OCI-LY1 (cell line): ENCODE measurements around the gene NPTX2.

ENCODE experiments used
- H2AFZ ChIP-seq: fragments of 200-600 bp; sonication (generic), shearing (Covaris generic); 2 replicates; pipeline ENCODE4 v1.6.0; 2014; ENCODE audit warnings: antibody characterized with exemption, mild to moderate bottlenecking, low read length
- H3F3A ChIP-seq: fragments of 200-600 bp; sonication (generic), shearing (Covaris generic); 2 replicates; pipeline ENCODE4 v1.6.0; 2014; ENCODE audit warnings: mild to moderate bottlenecking, antibody characterized with exemption, low read length, moderate library complexity; ENCODE audit not compliant: insufficient read depth
- H3K27ac ChIP-seq: fragments of 200-600 bp; sonication (generic); 2 replicates; pipeline ENCODE4 v1.5.1; 2014; ENCODE audit warnings: low read length, mixed run types, mild to moderate bottlenecking, low read depth; ENCODE audit not compliant: poor library complexity, severe bottlenecking
- H3K27me3 ChIP-seq: fragments of 200-600 bp; sonication (generic); 2 replicates; pipeline ENCODE4 v1.6.0; 2014; ENCODE audit warnings: antibody characterized with exemption, mild to moderate bottlenecking, low read length, moderate library complexity; ENCODE audit not compliant: insufficient read depth
- H3K36me3 ChIP-seq: fragments of 200-600 bp; sonication (generic); 2 replicates; pipeline ENCODE4 v1.6.1; 2014; ENCODE audit warnings: mild to moderate bottlenecking, antibody characterized with exemption, low read length, moderate library complexity, mixed read lengths; ENCODE audit not compliant: insufficient read depth
- H3K4me1 ChIP-seq: fragments of 200-600 bp; sonication (generic); 2 replicates; pipeline ENCODE4 v1.5.1; 2014; ENCODE audit warnings: mild to moderate bottlenecking, low read length, moderate library complexity; ENCODE audit not compliant: insufficient read depth, severe bottlenecking
- H3K4me2 ChIP-seq: fragments of 200-600 bp; sonication (generic), shearing (Covaris generic); 2 replicates; pipeline ENCODE4 v1.6.1; 2014; ENCODE audit warnings: low read length
- H3K4me3 ChIP-seq: fragments of 200-600 bp; sonication (generic); 2 replicates; pipeline ENCODE4 v1.5.1; 2014; ENCODE audit warnings: low read length, low read depth, mild to moderate bottlenecking, mixed read lengths; ENCODE audit not compliant: poor library complexity, severe bottlenecking
- H3K79me2 ChIP-seq: fragments of 200-600 bp; shearing (Covaris generic); 2 replicates; pipeline ENCODE4 v1.6.1; 2016; ENCODE audit warnings: mixed run types, low read length, mixed read lengths; ENCODE audit not compliant: insufficient read depth
- H3K9ac ChIP-seq: fragments of 200-600 bp; sonication (generic), shearing (Covaris generic); 2 replicates; pipeline ENCODE4 v1.6.1; 2014; ENCODE audit warnings: mild to moderate bottlenecking, low read length, mixed read lengths
- H3K9me2 ChIP-seq: fragments of 200-600 bp; sonication (generic), shearing (Covaris generic); 2 replicates; pipeline ENCODE4 v1.6.1; 2014; ENCODE audit warnings: low read depth, mild to moderate bottlenecking, low read length, mixed read lengths
- H3K9me3 ChIP-seq: fragments of 200-600 bp; shearing (Covaris generic); 2 replicates; pipeline ENCODE4 v1.6.1; 2014; ENCODE audit warnings: low read length, mixed read lengths
- H4K20me1 ChIP-seq: fragments of 200-600 bp; sonication (generic), shearing (Covaris generic); 2 replicates; pipeline ENCODE4 v1.6.0; 2016; ENCODE audit warnings: mild to moderate bottlenecking, low read length; ENCODE audit not compliant: insufficient read depth
- EZH2 ChIP-seq: fragments of 200-600 bp; sonication (generic), shearing (Covaris generic); IDR thresholded peaks from 2 replicates; pipeline ENCODE4 v1.8.0; 2017; ENCODE audit warnings: borderline replicate concordance, mixed run types, mild to moderate bottlenecking, antibody characterized with exemption, low read length, moderate library complexity, mixed read lengths
- TF ChIP-seq, protein P1 (sequence below): fragments of 200-600 bp; sonication (generic), shearing (Covaris generic); IDR thresholded peaks from 2 replicates; pipeline ENCODE4 v1.5.1; 2017; ENCODE audit warnings: mild to moderate bottlenecking, antibody characterized with exemption, low read length, moderate library complexity, mixed read lengths

The NPTX2 gene

DNA sequence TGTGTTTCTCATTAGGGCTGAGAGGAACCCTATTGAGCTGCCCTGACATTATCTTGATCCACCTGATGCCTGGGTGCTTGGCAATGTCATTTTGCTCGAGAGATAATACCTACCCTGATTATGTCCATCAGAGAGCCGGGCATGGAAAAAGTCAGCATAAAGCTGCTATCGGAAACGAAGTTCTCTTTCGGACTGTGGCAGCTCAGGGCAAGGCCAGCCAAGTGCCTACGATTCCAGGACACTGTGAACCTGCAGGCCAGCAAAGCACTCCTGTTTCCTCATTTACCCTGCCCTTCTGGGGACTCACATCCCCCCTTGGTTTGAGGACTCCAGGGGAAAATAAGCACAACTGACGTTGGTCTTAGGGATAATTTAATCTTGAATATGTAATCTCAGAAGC, 25.2 kb upstream of the NPTX2 start:
- H3K9me3 ChIP-seq: no peaks in the 10 kb centered on the region
- H3K4me3 ChIP-seq: no peak overlapping the region
- H3K79me2 ChIP-seq: no peaks in the 10 kb centered on the region
- no peaks in the 10 kb centered on the region for H3K9me2 ChIP-seq
- H3K27me3 ChIP-seq: no peaks in the 10 kb centered on the region
- no peaks in the 10 kb centered on the region for H3K4me1 ChIP-seq
- H3K9ac ChIP-seq: no peak overlapping the region
- H4K20me1 ChIP-seq: no peaks in the 10 kb centered on the region
- no peaks in the 10 kb centered on the region for H3K36me3 ChIP-seq
- no peak overlapping the region for H3K4me2 ChIP-seq
- H2AFZ ChIP-seq: no peak overlapping the region
- H3F3A ChIP-seq: no peaks in the 10 kb centered on the region
- TF ChIP-seq, protein P1, sequence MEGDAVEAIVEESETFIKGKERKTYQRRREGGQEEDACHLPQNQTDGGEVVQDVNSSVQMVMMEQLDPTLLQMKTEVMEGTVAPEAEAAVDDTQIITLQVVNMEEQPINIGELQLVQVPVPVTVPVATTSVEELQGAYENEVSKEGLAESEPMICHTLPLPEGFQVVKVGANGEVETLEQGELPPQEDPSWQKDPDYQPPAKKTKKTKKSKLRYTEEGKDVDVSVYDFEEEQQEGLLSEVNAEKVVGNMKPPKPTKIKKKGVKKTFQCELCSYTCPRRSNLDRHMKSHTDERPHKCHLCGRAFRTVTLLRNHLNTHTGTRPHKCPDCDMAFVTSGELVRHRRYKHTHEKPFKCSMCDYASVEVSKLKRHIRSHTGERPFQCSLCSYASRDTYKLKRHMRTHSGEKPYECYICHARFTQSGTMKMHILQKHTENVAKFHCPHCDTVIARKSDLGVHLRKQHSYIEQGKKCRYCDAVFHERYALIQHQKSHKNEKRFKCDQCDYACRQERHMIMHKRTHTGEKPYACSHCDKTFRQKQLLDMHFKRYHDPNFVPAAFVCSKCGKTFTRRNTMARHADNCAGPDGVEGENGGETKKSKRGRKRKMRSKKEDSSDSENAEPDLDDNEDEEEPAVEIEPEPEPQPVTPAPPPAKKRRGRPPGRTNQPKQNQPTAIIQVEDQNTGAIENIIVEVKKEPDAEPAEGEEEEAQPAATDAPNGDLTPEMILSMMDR: no peak
- no peak for TF ChIP-seq EZH2
- H3K27ac ChIP-seq: no peak overlapping the region

DNA sequence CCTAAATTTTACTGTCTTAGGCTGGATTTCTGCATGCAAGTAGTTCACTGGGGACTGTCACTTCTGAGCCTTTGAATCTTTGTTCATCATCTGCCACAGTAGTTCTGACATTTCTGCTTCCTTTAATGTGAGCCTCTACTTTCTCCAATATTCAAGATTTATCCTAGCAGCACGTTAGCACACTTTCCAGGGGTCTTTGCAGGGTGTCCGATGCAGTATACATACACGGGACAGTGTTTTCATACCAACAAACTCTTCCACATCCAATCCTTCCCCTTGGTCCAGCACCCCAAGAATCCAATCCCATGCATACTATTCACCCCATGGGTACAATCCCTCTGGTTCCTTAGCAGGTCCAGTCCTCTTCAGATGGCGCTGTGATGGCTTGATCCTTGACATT, 22.7 kb upstream of the NPTX2 start:
- Histone ChIP-seq H3K4me3 (no peak overlapping the region), H2AFZ (no peak overlapping the region), H3F3A (no peaks in the 10 kb centered on the region), H3K4me1 (no peaks in the 10 kb centered on the region), H3K36me3 (no peaks in the 10 kb centered on the region), H4K20me1 (no peaks in the 10 kb centered on the region), H3K9me3 (no peaks in the 10 kb centered on the region), H3K9ac (no peak overlapping the region), H3K27me3 (no peaks in the 10 kb centered on the region), H3K27ac (no peak overlapping the region), H3K79me2 (no peaks in the 10 kb centered on the region), H3K9me2 (no peaks in the 10 kb centered on the region), H3K4me2 (no peak overlapping the region)
- no peak for TF ChIP-seq EZH2
- TF ChIP-seq, protein P1: no peak

DNA sequence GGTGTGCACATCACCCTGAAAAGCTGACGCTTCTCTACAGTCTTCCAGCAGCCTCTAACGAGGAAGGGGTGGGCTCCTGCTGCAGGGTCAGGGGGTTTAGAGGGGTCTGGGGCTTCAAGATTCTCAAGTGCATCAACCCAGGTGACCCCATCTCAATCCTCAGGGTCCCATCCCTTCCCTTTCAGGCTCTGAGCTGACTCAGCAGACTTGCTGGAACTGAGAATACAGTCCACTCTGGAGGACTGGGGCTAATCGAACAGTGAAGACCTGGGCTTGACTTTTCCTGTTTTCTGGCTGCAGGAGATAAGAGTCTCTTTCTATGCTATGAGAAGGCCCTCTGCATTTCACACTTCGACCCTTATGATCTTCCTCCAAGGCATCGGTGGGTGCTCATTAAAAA, 22.3 kb upstream of the NPTX2 start:
- Histone ChIP-seq H3K36me3 (no peaks in the 10 kb centered on the region), H3K9me3 (no peaks in the 10 kb centered on the region), H3K27me3 (no peaks in the 10 kb centered on the region; the same call in 1 of the 2 replicates), H3K9me2 (no peaks in the 10 kb centered on the region), H3K4me3 (no peak overlapping the region), H4K20me1 (no peaks in the 10 kb centered on the region), H3K4me2 (no peak overlapping the region), H3K4me1 (no peaks in the 10 kb centered on the region), H3K79me2 (no peaks in the 10 kb centered on the region), H3K9ac (no peak overlapping the region), H2AFZ (no peak overlapping the region), H3F3A (no peaks in the 10 kb centered on the region), H3K27ac (no peak overlapping the region)
- TF ChIP-seq, protein P1: no peak
- no peak for TF ChIP-seq EZH2
